HEK293 (cell line): ENCODE data around the gene TMEM185B.

ENCODE experiments used
- GLI4 ChIP-seq: fragments of 450-650 bp; formaldehyde crosslinking; IDR thresholded peaks from 2 replicates; pipeline ENCODE4 v1.5.1; 2016; ENCODE audit warnings: missing biosample characterization, missing genetic modification characterization
- HOXA7 ChIP-seq: sonication (generic); formaldehyde crosslinking; IDR thresholded peaks from 2 replicates; pipeline ENCODE4 v1.8.1; 2022; ENCODE audit warnings: missing genetic modification reagents, borderline replicate concordance
- KLF8 ChIP-seq: fragments of 450-650 bp; formaldehyde crosslinking; IDR thresholded peaks from 2 replicates; pipeline ENCODE4 v1.5.1; 2016; ENCODE audit warnings: missing biosample characterization, missing genetic modification characterization
- KLF9 ChIP-seq: fragments of 450-650 bp; formaldehyde crosslinking; IDR thresholded peaks from 2 replicates; pipeline ENCODE4 v1.5.1; 2016; ENCODE audit warnings: missing biosample characterization, missing genetic modification characterization, low read depth
- PRDM4 ChIP-seq: fragments of 450-650 bp; formaldehyde crosslinking; IDR thresholded peaks from 2 replicates; pipeline ENCODE4 v1.5.1; 2017; ENCODE audit warnings: missing biosample characterization, missing genetic modification characterization
- RBAK ChIP-seq: fragments of 450-650 bp; formaldehyde crosslinking; IDR thresholded peaks from 2 replicates; pipeline ENCODE4 v1.5.1; 2016; ENCODE audit warnings: missing biosample characterization, missing genetic modification characterization
- SP3 ChIP-seq: fragments of 450-650 bp; formaldehyde crosslinking; IDR thresholded peaks from 2 replicates; pipeline ENCODE4 v1.5.1; 2016; ENCODE audit warnings: missing biosample characterization, missing genetic modification characterization
- ZBTB21 ChIP-seq: fragments of 450-650 bp; formaldehyde crosslinking; IDR thresholded peaks from 2 replicates; pipeline ENCODE4 v1.5.1; 2017; ENCODE audit warnings: missing biosample characterization, missing genetic modification characterization
- ZBTB48 ChIP-seq: fragments of 450-650 bp; formaldehyde crosslinking; IDR thresholded peaks from 2 replicates; pipeline ENCODE4 v1.5.1; 2016; ENCODE audit warnings: missing biosample characterization, missing genetic modification characterization
- ZNF146 ChIP-seq: fragments of 450-650 bp; formaldehyde crosslinking; IDR thresholded peaks from 2 replicates; pipeline ENCODE4 v1.5.1; 2016; ENCODE audit warnings: missing biosample characterization, missing genetic modification characterization
- ZNF223 ChIP-seq: fragments of 450-650 bp; formaldehyde crosslinking; IDR thresholded peaks from 2 replicates; pipeline ENCODE4 v1.5.1; 2016; ENCODE audit warnings: missing biosample characterization, missing genetic modification characterization
- ZNF239 ChIP-seq: fragments of 450-650 bp; formaldehyde crosslinking; IDR thresholded peaks from 2 replicates; pipeline ENCODE4 v1.5.1; 2016; ENCODE audit warnings: missing biosample characterization, missing genetic modification characterization
- ZNF302 ChIP-seq: fragments of 450-650 bp; formaldehyde crosslinking; IDR thresholded peaks from 2 replicates; pipeline ENCODE4 v1.5.1; 2016; ENCODE audit warnings: missing biosample characterization, missing genetic modification characterization, low read depth
- ZNF335 ChIP-seq: fragments of 450-650 bp; formaldehyde crosslinking; conservative IDR thresholded peaks from 2 replicates; pipeline ENCODE4 v1.5.1; 2016; ENCODE audit warnings: missing biosample characterization, missing genetic modification characterization
- ZNF514 ChIP-seq: fragments of 450-650 bp; formaldehyde crosslinking; IDR thresholded peaks from 2 replicates; pipeline ENCODE4 v1.5.1; 2016; ENCODE audit warnings: missing biosample characterization, missing genetic modification characterization
- ZNF530 ChIP-seq: fragments of 450-650 bp; formaldehyde crosslinking; IDR thresholded peaks from 2 replicates; pipeline ENCODE4 v1.5.1; 2016; ENCODE audit warnings: low read depth, missing biosample characterization, missing genetic modification characterization
- ZNF791 ChIP-seq: fragments of 450-650 bp; formaldehyde crosslinking; IDR thresholded peaks from 2 replicates; pipeline ENCODE4 v1.5.1; 2016; ENCODE audit warnings: missing biosample characterization, missing genetic modification characterization
- ZNF830 ChIP-seq: fragments of 450-650 bp; IDR thresholded peaks from 2 replicates; pipeline ENCODE4 v1.5.0; 2018; ENCODE audit warnings: missing biosample characterization, missing genetic modification characterization, low read depth, mild to moderate bottlenecking, moderate library complexity
- ZSCAN16 ChIP-seq: fragments of 450-650 bp; formaldehyde crosslinking; IDR thresholded peaks from 2 replicates; pipeline ENCODE4 v1.5.1; 2016; ENCODE audit warnings: missing biosample characterization, missing genetic modification characterization
- ZSCAN23 ChIP-seq: fragments of 450-650 bp; formaldehyde crosslinking; IDR thresholded peaks from 2 replicates; pipeline ENCODE4 v1.5.1; 2016; ENCODE audit warnings: missing biosample characterization, missing genetic modification characterization
- TF ChIP-seq, protein P1 (sequence below): fragments of 450-650 bp; formaldehyde crosslinking; IDR thresholded peaks from 2 replicates; pipeline ENCODE4 v1.5.1; 2016; ENCODE audit warnings: missing biosample characterization, missing genetic modification characterization
- TF ChIP-seq, protein P2 (sequence below): fragments of 450-650 bp; formaldehyde crosslinking; IDR thresholded peaks from 2 replicates; pipeline ENCODE4 v1.5.1; 2017; ENCODE audit warnings: missing biosample characterization, missing genetic modification characterization
- TF ChIP-seq, protein P3 (sequence below): fragments of 450-650 bp; formaldehyde crosslinking; IDR thresholded peaks from 2 replicates; pipeline ENCODE4 v1.5.1; 2016; ENCODE audit warnings: missing biosample characterization, missing genetic modification characterization
- TF ChIP-seq, protein P4 (sequence below): fragments of 450-650 bp; formaldehyde crosslinking; IDR thresholded peaks from 2 replicates; pipeline ENCODE4 v1.5.1; 2017; ENCODE audit warnings: missing biosample characterization, missing genetic modification characterization
- TF ChIP-seq, protein P5 (sequence below): fragments of 450-650 bp; formaldehyde crosslinking; IDR thresholded peaks from 2 replicates; pipeline ENCODE4 v1.5.1; 2016; ENCODE audit warnings: missing biosample characterization, missing genetic modification characterization
- TF ChIP-seq, protein P6 (sequence below): fragments of 450-650 bp; IDR thresholded peaks from 2 replicates; pipeline ENCODE4 v1.5.1; 2018; ENCODE audit warnings: missing biosample characterization, mild to moderate bottlenecking, missing genetic modification characterization

TMEM185B gene

DNA sequence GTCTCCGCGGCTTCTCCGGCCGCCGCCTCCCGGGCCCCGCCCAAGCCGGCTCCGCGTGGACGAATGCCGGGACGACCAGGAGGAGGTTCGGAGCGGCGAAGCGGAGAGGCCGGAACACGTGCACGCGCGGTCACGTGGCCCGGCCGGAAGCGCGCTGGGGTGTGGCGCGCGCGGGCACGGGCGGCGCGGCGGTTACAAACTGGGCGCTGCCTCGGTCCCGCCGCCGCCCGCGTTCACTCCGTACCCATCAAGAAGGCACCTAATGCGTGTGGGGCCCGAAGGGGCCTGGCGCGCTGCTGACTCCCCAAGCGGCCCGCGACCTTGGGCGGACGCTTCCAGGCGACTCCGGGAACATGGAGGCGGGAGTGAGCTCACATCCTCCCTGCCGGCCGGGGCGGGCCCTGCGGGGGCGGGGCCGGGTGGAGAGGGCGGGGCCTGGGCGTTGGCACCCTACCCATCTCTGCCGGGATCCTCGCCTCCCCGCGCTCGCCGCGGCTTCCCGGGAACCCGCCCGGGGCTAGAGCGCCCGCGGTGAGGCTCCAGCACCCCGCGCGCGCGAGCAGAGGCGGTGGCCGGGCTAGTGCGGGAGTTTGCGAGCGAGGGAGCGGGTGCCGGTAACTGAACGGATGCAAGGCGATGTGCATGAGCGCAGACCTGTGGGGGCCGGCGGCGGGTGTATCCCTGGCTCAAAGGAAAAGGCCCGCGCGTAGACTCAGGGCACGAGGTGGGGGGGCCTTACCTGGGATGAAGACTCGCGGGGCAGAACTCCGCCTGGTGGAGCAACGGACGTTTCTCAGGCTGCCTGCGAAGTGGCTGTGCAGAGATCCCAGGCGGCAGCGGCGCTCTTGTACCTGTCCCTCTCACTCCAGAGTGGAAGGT, at the start of gene TMEM185B (continued):
- TF ChIP-seq KLF9 (peak; percentile 85), ZNF335 (tag by site-specific recombination) (peak; percentile 59), ZNF791 (tag by site-specific recombination) (no peak), RBAK (no peak), ZSCAN23 (tag by site-specific recombination) (no peak), ZNF146 (tag by site-specific recombination) (no peak), ZNF514 (tag by site-specific recombination) (no peak), SP3 (peak; percentile 69), ZBTB21 (tag by site-specific recombination) (no peak), PRDM4 (tag by site-specific recombination) (no peak), GLI4 (no peak), ZSCAN16 (tag by site-specific recombination) (no peak), ZNF302 (tag by site-specific recombination) (no peak), HOXA7 (CRISPR knock-in tag) (no peak), ZBTB48 (tag by site-specific recombination) (no peak), KLF8 (tag by site-specific recombination) (peak; percentile 94), ZNF530 (tag by site-specific recombination) (no peak), ZNF223 (tag by site-specific recombination) (no peak), ZNF239 (tag by site-specific recombination) (no peak), ZNF830 (tag by site-specific recombination) (no peak)
- TF ChIP-seq, protein P1, sequence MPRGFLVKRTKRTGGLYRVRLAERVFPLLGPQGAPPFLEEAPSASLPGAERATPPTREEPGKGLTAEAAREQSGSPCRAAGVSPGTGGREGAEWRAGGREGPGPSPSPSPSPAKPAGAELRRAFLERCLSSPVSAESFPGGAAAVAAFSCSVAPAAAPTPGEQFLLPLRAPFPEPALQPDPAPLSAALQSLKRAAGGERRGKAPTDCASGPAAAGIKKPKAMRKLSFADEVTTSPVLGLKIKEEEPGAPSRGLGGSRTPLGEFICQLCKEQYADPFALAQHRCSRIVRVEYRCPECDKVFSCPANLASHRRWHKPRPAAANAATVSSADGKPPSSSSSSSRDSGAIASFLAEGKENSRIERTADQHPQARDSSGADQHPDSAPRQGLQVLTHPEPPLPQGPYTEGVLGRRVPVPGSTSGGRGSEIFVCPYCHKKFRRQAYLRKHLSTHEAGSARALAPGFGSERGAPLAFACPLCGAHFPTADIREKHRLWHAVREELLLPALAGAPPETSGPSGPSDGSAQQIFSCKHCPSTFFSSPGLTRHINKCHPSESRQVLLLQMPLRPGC, result no peak
- TF ChIP-seq, protein P2, sequence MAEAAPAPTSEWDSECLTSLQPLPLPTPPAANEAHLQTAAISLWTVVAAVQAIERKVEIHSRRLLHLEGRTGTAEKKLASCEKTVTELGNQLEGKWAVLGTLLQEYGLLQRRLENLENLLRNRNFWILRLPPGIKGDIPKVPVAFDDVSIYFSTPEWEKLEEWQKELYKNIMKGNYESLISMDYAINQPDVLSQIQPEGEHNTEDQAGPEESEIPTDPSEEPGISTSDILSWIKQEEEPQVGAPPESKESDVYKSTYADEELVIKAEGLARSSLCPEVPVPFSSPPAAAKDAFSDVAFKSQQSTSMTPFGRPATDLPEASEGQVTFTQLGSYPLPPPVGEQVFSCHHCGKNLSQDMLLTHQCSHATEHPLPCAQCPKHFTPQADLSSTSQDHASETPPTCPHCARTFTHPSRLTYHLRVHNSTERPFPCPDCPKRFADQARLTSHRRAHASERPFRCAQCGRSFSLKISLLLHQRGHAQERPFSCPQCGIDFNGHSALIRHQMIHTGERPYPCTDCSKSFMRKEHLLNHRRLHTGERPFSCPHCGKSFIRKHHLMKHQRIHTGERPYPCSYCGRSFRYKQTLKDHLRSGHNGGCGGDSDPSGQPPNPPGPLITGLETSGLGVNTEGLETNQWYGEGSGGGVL (tag by site-specific recombination), result peak; percentile 76
- TF ChIP-seq, protein P3, sequence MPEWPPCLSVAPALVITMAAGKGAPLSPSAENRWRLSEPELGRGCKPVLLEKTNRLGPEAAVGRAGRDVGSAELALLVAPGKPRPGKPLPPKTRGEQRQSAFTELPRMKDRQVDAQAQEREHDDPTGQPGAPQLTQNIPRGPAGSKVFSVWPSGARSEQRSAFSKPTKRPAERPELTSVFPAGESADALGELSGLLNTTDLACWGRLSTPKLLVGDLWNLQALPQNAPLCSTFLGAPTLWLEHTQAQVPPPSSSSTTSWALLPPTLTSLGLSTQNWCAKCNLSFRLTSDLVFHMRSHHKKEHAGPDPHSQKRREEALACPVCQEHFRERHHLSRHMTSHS, result no peak
- TF ChIP-seq, protein P4, sequence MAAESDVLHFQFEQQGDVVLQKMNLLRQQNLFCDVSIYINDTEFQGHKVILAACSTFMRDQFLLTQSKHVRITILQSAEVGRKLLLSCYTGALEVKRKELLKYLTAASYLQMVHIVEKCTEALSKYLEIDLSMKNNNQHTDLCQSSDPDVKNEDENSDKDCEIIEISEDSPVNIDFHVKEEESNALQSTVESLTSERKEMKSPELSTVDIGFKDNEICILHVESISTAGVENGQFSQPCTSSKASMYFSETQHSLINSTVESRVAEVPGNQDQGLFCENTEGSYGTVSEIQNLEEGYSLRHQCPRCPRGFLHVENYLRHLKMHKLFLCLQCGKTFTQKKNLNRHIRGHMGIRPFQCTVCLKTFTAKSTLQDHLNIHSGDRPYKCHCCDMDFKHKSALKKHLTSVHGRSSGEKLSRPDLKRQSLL, result peak; percentile 85
- TF ChIP-seq, protein P5, sequence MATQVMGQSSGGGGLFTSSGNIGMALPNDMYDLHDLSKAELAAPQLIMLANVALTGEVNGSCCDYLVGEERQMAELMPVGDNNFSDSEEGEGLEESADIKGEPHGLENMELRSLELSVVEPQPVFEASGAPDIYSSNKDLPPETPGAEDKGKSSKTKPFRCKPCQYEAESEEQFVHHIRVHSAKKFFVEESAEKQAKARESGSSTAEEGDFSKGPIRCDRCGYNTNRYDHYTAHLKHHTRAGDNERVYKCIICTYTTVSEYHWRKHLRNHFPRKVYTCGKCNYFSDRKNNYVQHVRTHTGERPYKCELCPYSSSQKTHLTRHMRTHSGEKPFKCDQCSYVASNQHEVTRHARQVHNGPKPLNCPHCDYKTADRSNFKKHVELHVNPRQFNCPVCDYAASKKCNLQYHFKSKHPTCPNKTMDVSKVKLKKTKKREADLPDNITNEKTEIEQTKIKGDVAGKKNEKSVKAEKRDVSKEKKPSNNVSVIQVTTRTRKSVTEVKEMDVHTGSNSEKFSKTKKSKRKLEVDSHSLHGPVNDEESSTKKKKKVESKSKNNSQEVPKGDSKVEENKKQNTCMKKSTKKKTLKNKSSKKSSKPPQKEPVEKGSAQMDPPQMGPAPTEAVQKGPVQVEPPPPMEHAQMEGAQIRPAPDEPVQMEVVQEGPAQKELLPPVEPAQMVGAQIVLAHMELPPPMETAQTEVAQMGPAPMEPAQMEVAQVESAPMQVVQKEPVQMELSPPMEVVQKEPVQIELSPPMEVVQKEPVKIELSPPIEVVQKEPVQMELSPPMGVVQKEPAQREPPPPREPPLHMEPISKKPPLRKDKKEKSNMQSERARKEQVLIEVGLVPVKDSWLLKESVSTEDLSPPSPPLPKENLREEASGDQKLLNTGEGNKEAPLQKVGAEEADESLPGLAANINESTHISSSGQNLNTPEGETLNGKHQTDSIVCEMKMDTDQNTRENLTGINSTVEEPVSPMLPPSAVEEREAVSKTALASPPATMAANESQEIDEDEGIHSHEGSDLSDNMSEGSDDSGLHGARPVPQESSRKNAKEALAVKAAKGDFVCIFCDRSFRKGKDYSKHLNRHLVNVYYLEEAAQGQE (tag by site-specific recombination), result no peak
- TF ChIP-seq, protein P6, sequence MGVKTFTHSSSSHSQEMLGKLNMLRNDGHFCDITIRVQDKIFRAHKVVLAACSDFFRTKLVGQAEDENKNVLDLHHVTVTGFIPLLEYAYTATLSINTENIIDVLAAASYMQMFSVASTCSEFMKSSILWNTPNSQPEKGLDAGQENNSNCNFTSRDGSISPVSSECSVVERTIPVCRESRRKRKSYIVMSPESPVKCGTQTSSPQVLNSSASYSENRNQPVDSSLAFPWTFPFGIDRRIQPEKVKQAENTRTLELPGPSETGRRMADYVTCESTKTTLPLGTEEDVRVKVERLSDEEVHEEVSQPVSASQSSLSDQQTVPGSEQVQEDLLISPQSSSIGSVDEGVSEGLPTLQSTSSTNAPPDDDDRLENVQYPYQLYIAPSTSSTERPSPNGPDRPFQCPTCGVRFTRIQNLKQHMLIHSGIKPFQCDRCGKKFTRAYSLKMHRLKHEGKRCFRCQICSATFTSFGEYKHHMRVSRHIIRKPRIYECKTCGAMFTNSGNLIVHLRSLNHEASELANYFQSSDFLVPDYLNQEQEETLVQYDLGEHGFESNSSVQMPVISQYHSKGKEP (tag by site-specific recombination), result peak; percentile 45; the same call in 1 of the 2 replicates
